Neutrophil (primary cell): ENCODE data around the gene OTUD7B.

Source experiments
- H3K27ac ChIP-seq: fragments of 200-600 bp; sonication (generic); 2 replicates; pipeline ENCODE4 v1.5.1; 2016; ENCODE audit warnings: mild to moderate bottlenecking, moderate library complexity
- H3K27me3 ChIP-seq: fragments of 200-600 bp; sonication (generic); 2 replicates; pipeline ENCODE4 v1.6.0; 2016; ENCODE audit warnings: mild to moderate bottlenecking
- H3K36me3 ChIP-seq: fragments of 200-600 bp; sonication (generic); 2 replicates; pipeline ENCODE4 v1.5.1; 2017
- H3K4me1 ChIP-seq, 2 experiments: fragments of 200-600 bp in 1 of 2; sonication (generic) in 1 of 2; 1 replicate in 1 of 2; 2 replicates in 1 of 2; pipeline versions ENCODE4 v1.5.1 to v1.6.1; 2013 to 2016; ENCODE audit warnings: low read depth in 1 of 2, low read length in 1 of 2, mild to moderate bottlenecking in 1 of 2, moderate library complexity in 1 of 2; ENCODE audit not compliant: control insufficient read depth in 1 of 2, insufficient read depth in 1 of 2
- H3K4me3 ChIP-seq, 2 experiments: fragments of 200-600 bp in 1 of 2; sonication (generic) in 1 of 2; 1 replicate in 1 of 2; 2 replicates in 1 of 2; pipeline ENCODE4 v1.5.1; 2013 to 2016; ENCODE audit warnings: low read depth in 1 of 2, low read length in 1 of 2, mild to moderate bottlenecking in 1 of 2, moderate library complexity in 1 of 2
- H3K9me3 ChIP-seq: fragments of 200-600 bp; sonication (generic); 2 replicates; pipeline ENCODE4 v1.5.1; 2016
- CTCF ChIP-seq: fragments of 200-600 bp; sonication (generic); IDR thresholded peaks from 2 replicates; pipeline ENCODE4 v1.5.1; 2016; ENCODE audit warnings: antibody characterized with exemption

Gene OTUD7B

DNA sequence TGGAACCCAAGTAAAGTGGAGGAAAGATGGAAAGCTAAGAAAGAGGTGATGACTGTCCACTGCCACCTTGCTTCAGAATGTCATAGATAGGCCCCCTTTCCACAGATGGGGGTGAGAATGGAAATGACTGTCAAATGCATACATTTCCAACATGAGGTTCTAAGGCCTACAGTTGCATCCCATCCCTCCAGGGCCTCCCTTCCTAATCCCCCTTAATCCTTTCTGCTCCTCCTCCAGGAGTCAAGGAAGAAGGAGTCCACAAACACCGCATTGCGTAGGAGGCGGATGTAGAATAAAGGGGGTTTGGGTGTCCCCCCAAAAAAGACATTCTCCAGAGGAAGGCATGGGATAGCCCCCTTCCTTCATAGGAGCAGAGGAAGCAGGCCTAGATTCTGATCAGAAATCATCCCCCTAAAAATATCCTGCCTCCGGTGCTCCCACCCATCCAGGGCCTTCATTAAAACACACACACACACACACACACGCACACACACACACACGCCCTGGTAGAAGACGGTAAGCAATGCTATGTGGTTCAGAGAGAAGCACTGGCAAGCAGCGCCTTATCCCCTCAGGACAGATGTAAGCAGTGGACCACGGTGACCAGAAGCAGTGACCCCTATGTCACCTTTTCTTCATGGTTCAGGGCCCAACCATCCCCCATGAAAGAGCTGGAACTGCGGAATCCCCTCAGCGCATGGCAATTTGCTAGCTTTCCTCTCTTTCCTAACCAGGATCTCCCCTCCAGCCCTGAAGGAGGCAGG is 94.9 kb downstream of the OTUD7B start:
- no peak overlapping the region for H3K4me3 ChIP-seq
- H3K27me3 ChIP-seq = no peaks in the 10 kb centered on the region
- no peaks in the 10 kb centered on the region for H3K36me3 ChIP-seq
- no peaks in the 10 kb centered on the region for H3K9me3 ChIP-seq
- peak overlapping the region; percentile 41 for H3K27ac ChIP-seq
- H3K4me1 ChIP-seq = peaks cover 22 to 30% of the 10 kb centered on the region in 2 experiments
- no peak for TF ChIP-seq CTCF

GRCh38 chr1:149914545-149914944 is 96.0 kb downstream of the OTUD7B start:
- Histone ChIP-seq H3K27ac (no peak overlapping the region), H3K4me3 (no peak overlapping the region), H3K4me1 (peaks cover 22 to 30% of the 10 kb centered on the region in 2 experiments), H3K27me3 (no peaks in the 10 kb centered on the region), H3K9me3 (no peaks in the 10 kb centered on the region), H3K36me3 (peaks cover 4% of the 10 kb centered on the region)
- no peak for TF ChIP-seq CTCF

DNA sequence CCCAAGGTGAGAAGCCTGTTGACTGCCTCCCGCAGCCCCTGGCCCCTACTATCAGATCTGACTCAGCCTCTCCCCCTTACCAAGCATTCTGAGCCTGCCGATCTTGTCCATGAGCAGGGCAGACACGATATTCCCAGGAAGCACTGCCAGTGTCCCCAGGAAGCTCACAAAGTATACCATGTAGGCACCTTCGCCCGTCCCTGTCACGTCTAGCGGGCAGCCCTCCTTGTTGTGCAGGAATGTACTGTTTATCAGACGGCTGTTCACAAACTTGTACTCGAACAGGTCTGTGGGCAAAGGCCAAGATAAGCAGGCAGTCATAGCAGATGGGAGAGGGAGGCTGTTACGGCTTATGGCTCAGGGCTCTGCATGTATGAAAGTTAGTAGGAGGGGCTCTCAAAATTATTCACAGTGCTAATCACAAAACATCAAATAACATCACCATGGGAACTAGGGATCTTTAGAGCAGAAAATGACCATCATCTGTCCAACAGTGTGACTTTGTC is 103.9 kb downstream of the OTUD7B start:
- H3K27ac ChIP-seq = no peak overlapping the region
- H3K4me1 ChIP-seq = no peaks in the 10 kb centered on the region
- H3K36me3 ChIP-seq = peaks cover 30% of the 10 kb centered on the region
- H3K4me3 ChIP-seq = no peak overlapping the region
- H3K27me3 ChIP-seq = no peaks in the 10 kb centered on the region
- TF ChIP-seq CTCF = no peak
- H3K9me3 ChIP-seq = no peaks in the 10 kb centered on the region

DNA sequence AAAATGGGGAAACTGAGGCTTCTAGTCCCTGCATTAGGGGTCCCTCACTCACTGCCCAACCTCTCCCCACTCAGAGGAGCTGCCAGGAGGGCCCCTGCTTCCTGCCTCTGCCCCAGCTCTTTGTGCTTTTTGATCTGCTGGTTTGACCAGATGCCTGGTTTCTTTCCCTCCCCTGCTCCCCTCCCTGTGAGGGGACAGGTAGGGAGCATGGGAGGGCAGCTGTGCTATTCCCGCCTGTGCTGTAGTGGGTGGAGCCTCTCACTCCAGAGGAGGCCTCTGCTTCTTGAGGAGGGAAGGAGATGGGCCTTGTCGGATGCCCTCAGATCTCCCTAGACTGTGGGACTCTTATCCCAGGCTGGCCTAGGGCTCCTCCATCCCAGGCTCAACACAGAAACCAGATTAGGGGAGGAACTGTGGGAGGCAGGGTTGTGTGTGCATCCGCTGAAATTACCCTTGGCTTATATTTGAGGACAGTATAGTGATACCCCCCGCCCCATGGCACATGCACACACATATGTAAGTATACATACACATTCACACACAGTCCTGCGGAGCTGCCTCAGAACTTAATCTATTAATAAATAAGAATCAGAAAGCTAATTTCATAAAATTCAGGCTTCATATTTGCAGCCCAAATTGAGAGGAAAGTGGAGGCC is 106.6 kb downstream of the OTUD7B start:
- H3K4me3 ChIP-seq = no peak overlapping the region
- H3K4me1 ChIP-seq = peaks cover 8 to 15% of the 10 kb centered on the region in 2 experiments
- no peaks in the 10 kb centered on the region for H3K9me3 ChIP-seq
- H3K27ac ChIP-seq = no peak overlapping the region
- no peaks in the 10 kb centered on the region for H3K27me3 ChIP-seq
- no peak for TF ChIP-seq CTCF
- H3K36me3 ChIP-seq = peaks cover 25% of the 10 kb centered on the region

DNA sequence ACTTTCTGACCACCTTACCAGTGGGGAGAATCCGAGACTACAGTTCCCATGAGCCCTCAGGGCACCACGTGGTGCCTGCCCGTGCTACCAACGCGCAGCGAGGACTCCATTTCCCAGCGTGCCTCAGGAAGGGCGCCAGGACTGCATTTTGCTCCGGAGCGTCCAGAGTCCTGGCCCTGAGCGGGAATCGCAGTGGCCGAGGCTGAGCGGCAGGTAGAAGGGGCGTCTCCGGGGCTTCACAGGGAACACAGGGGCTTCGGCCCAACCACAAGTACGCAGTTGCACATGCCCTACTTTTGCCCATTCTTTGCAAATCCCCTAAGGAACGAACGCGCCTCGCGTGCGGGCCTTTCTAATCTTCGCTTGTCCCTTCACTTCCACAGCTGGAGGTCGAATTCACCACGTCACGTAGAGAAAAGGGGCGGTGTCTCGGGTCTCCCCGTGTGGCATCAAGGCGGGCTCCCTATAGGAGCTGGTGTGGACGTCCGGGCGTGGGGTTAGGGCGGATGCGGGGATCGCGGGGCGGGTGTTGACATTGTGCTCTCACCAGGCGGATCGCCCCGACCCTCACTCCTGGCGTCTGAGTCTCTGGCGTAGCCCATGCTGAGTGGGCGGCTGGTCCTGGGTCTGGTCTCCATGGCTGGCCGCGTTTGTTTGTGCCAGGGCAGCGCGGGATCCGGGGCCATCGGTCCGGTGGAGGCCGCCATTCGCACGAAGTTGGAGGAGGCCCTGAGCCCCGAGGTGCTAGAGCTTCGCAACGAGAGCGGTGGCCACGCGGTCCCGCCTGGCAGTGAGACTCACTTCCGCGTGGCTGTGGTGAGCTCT is 110.9 kb downstream of the OTUD7B start, which contains the start of gene BOLA1:
Gene BOLA1, plus strand, starts transcription at position 109 of the 825 bp plus-strand sequence. Its CDS starts 492 bp downstream, at position 601.
- H3K36me3 ChIP-seq = peaks cover 2% of the 10 kb centered on the region
- peaks cover 8 to 15% of the 10 kb centered on the region in 2 experiments for H3K4me1 ChIP-seq
- no peaks in the 10 kb centered on the region for H3K27me3 ChIP-seq
- peak within 1 kb of the TSS; percentile 68 to 94 for H3K4me3 ChIP-seq
- no peaks in the 10 kb centered on the region for H3K9me3 ChIP-seq
- no peak for TF ChIP-seq CTCF
- peak within 1 kb of the TSS; percentile 71 for H3K27ac ChIP-seq
